GM12874 (cell line): ENCODE measurements around the gene MMP7.

ENCODE experiments used
- CTCF ChIP-seq: IDR thresholded peaks from 2 replicates; pipeline ENCODE4 v1.5.1; 2011; ENCODE audit warnings: low read depth, mild to moderate bottlenecking, control low read depth, low read length, moderate library complexity; ENCODE audit not compliant: insufficient read depth

MMP7 gene

GRCh38 chr11:102486584-102486983 is 44.0 kb downstream of the MMP7 start:
- no peak for TF ChIP-seq CTCF

- no peak for TF ChIP-seq CTCF
These were observed 45.3 kb downstream of the MMP7 start for GRCh38 chr11:102485095-102485722.

- no peak for TF ChIP-seq CTCF
These were observed 48.1 kb downstream of the MMP7 start for GRCh38 chr11:102482433-102482832.

GRCh38 chr11:102479733-102480132 is 50.8 kb downstream of the MMP7 start:
- TF ChIP-seq CTCF, result no peak

- no peak for TF ChIP-seq CTCF
These were observed 51.8 kb downstream of the MMP7 start for GRCh38 chr11:102478673-102479299.

- no peak for TF ChIP-seq CTCF
These were observed 53.7 kb downstream of the MMP7 start for GRCh38 chr11:102476812-102477211.

- no peak for TF ChIP-seq CTCF
These were observed 54.5 kb downstream of the MMP7 start for GRCh38 chr11:102476069-102476468.
